ENCODE data around the gene CCT4. TPM values are rescaled to one million over a fixed set of nuclear protein-coding genes. Genes with fewer than 3 reads are reported as not detected.

CCT4 gene
- total and polyA plus RNA-seq, 2 donors (not counting 1 experiment from before 2014, with no cell fraction given), result 136 to 187 TPM

DNA sequence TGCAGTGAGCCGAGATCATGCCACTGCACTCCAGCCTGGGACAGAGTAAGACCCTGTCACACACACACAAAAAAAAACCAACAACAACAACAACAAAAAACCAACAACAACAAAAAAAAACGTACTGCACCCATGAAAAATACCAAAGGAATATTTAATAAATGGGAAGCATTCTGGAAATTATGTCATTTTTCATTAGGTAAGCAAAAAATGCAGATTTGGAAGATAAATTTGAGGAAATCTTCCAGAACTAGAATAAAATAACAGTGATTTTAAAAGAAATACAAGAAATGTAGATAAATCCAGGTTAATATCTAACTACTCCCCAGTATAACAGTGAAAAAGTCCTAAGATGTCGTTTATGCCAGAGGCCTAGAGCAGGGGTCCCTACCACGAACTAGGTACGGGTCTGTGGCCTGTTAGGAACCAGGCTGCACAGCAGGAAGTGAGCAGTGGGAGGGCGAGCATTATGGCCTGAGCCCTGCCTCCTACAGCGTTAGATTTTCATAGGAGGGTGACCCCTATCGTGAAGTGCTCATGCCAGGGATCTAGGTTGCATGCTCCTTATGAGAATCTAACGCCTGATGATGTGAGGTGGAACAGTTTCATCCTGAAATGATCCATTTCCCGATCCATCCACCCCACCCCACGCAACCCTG lies 56.1 kb downstream of the CCT4 start:
- Histone ChIP-seq H3K9ac (ENCODE audit: insufficient read depth, low read length) (no peak overlapping the region), H4K20me1 (ENCODE audit: control insufficient read depth, extremely low read depth, insufficient read depth, low read length) (no peaks in the 10 kb centered on the region), H3K4me2 (ENCODE audit: extremely low read depth, insufficient read depth, low read length) (no peak overlapping the region), H3K9me3 (ENCODE audit: control insufficient read depth, insufficient read depth, low read depth, low read length) (no peaks in the 10 kb centered on the region), H3K4me1 (ENCODE audit: control insufficient read depth, extremely low read depth, insufficient read depth, low read length) (no peaks in the 10 kb centered on the region), H3K27me3 (ENCODE audit: control insufficient read depth, insufficient read depth, low read length) (no peaks in the 10 kb centered on the region), H3K79me2 (ENCODE audit: control insufficient read depth, insufficient read depth, low read length) (no peaks in the 10 kb centered on the region), H3K36me3 (ENCODE audit: control insufficient read depth, insufficient read depth, low read length) (no peaks in the 10 kb centered on the region), H3K27ac (ENCODE audit: insufficient read depth, low read length) (no peak overlapping the region), H3K4me3 (replicated peaks in 1 of 4; ENCODE audit: control extremely low read depth in 1 of 4, insufficient read depth in 1 of 4, low read depth in 3 of 4, low read length in 4 of 4) (no peak overlapping the region), H2AFZ (ENCODE audit: low read length) (no peak overlapping the region)
- TF ChIP-seq EZH2 (IDR thresholded peaks at IDR 0.05; ENCODE audit: low read length, missing control alignments), result no peak
- TF ChIP-seq, protein P1, sequence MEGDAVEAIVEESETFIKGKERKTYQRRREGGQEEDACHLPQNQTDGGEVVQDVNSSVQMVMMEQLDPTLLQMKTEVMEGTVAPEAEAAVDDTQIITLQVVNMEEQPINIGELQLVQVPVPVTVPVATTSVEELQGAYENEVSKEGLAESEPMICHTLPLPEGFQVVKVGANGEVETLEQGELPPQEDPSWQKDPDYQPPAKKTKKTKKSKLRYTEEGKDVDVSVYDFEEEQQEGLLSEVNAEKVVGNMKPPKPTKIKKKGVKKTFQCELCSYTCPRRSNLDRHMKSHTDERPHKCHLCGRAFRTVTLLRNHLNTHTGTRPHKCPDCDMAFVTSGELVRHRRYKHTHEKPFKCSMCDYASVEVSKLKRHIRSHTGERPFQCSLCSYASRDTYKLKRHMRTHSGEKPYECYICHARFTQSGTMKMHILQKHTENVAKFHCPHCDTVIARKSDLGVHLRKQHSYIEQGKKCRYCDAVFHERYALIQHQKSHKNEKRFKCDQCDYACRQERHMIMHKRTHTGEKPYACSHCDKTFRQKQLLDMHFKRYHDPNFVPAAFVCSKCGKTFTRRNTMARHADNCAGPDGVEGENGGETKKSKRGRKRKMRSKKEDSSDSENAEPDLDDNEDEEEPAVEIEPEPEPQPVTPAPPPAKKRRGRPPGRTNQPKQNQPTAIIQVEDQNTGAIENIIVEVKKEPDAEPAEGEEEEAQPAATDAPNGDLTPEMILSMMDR (conservative IDR thresholded peaks at IDR 0.05 in 1 of 2, IDR thresholded peaks at IDR 0.05 in 1 of 2; ENCODE audit: low read depth in 1 of 2, low read length in 2 of 2), result no peak
- DNase-seq (ENCODE audit: low read depth in 2 of 2), result no peak

DNA sequence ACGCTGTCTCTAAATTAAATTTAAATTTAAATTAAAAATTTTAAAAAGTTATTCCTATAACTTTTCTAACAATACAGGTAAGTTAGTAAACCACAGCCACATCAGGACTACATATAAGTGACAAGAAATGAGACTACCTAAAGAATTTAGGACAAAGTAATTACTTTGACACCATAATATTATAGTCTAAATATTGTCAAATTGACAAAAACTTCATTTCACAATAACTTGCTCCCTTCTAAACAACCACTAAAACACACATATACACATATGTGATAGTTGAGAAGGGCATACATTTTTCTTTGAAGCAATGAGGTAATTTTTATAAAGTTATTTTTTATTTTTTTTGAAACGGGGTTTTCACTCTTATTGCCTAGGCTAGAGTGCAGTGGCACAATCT lies 66.2 kb downstream of the CCT4 start:
- no peak overlapping the region for H3K4me2 ChIP-seq (ENCODE audit: extremely low read depth, insufficient read depth, low read length)
- H2AFZ ChIP-seq (ENCODE audit: low read length), result no peak overlapping the region
- peaks cover under 1% of the 10 kb centered on the region for H3K27me3 ChIP-seq (ENCODE audit: control insufficient read depth, insufficient read depth, low read length)
- H3K27ac ChIP-seq (ENCODE audit: insufficient read depth, low read length), result no peak overlapping the region
- H4K20me1 ChIP-seq (ENCODE audit: control insufficient read depth, extremely low read depth, insufficient read depth, low read length), result no peaks in the 10 kb centered on the region
- no peaks in the 10 kb centered on the region for H3K79me2 ChIP-seq (ENCODE audit: control insufficient read depth, insufficient read depth, low read length)
- H3K36me3 ChIP-seq (ENCODE audit: control insufficient read depth, insufficient read depth, low read length), result no peaks in the 10 kb centered on the region
- TF ChIP-seq, protein P1 (conservative IDR thresholded peaks at IDR 0.05 in 1 of 2, IDR thresholded peaks at IDR 0.05 in 1 of 2; ENCODE audit: low read depth in 1 of 2, low read length in 2 of 2), result no peak
- TF ChIP-seq EZH2 (IDR thresholded peaks at IDR 0.05; ENCODE audit: low read length, missing control alignments), result no peak
- no peak overlapping the region for H3K4me3 ChIP-seq (replicated peaks in 1 of 4; ENCODE audit: control extremely low read depth in 1 of 4, insufficient read depth in 1 of 4, low read depth in 3 of 4, low read length in 4 of 4)
- no peak for DNase-seq (ENCODE audit: low read depth in 2 of 2)
- H3K9me3 ChIP-seq (ENCODE audit: control insufficient read depth, insufficient read depth, low read depth, low read length), result no peaks in the 10 kb centered on the region
- no peaks in the 10 kb centered on the region for H3K4me1 ChIP-seq (ENCODE audit: control insufficient read depth, extremely low read depth, insufficient read depth, low read length)
- no peak overlapping the region for H3K9ac ChIP-seq (ENCODE audit: insufficient read depth, low read length)

Other genes with a start within 250 kb of the CCT4 start
- gene FAM161A, start 34.6 kb downstream of the CCT4 start, total RNA-seq, result 2.6 and 3.1 TPM in 2 replicates
- 0.84 and 1.1 TPM in 2 replicates for gene FAM161A, start 34.6 kb downstream of the CCT4 start, polyA plus RNA-seq
- gene COMMD1, start 17.0 kb upstream of the CCT4 start, total RNA-seq, result 36.0 and 38.6 TPM in 2 replicates
- 49.3 and 52.7 TPM in 2 replicates for gene COMMD1, start 17.0 kb upstream of the CCT4 start, polyA plus RNA-seq

Measured in fibroblast of lung (primary cell).